Peyer's patch (tissue), 4 donors: ENCODE results near the gene GDF7. TPM values are rescaled to one million over a fixed set of nuclear protein-coding genes. Genes with fewer than 3 reads are reported as not detected.

ENCODE experiments used
- DNase-seq, 3 donors: peaks; one replicate each; pipeline ENCODE4 v3.0.0-alpha.2; 2017 to 2019
- H3K27ac ChIP-seq, 4 donors: fragments of 200-600 bp; sonication (generic); one replicate each; pipeline ENCODE4 v1.5.1; 2016 to 2019
- H3K27me3 ChIP-seq, 2 donors: fragments of 200-600 bp; sonication (generic); one replicate each; pipeline ENCODE4 v1.5.1; 2019
- H3K36me3 ChIP-seq, 3 donors: fragments of 200-600 bp; sonication (generic); one replicate each; pipeline ENCODE4 v1.5.1; 2016 to 2019
- H3K4me1 ChIP-seq, 4 donors: fragments of 200-600 bp; sonication (generic); one replicate each; pipeline ENCODE4 v1.5.1; 2016 to 2019
- H3K4me3 ChIP-seq, 4 donors: fragments of 200-600 bp; sonication (generic); 1 replicate in 3 of 4; 2 replicates in 1 of 4; pipeline ENCODE4 v1.5.1; 2016 to 2019; ENCODE audit warnings: mild to moderate bottlenecking in 1 of 4
- H3K9me3 ChIP-seq, 4 donors: fragments of 200-600 bp; sonication (generic); one replicate each; pipeline ENCODE4 v1.5.1; 2016 to 2019; ENCODE audit warnings: mild to moderate bottlenecking in 1 of 4
- CTCF ChIP-seq, 6 experiments: fragments of 450-650 bp in 4 of 6; fragments of 200-600 bp in 2 of 6; sonication (generic) in 1 of 6; IDR thresholded peaks; one replicate each; pipeline ENCODE4 v1.5.1; 2017 to 2019; ENCODE audit warnings: antibody characterized with exemption in 6 of 6, mild to moderate bottlenecking in 3 of 6, moderate library complexity in 1 of 6
- POLR2A ChIP-seq, 2 donors: fragments of 450-650 bp; IDR thresholded peaks; one replicate each; pipeline ENCODE4 v1.5.1; 2017; ENCODE audit warnings: antibody characterized with exemption in 2 of 2, mild to moderate bottlenecking in 2 of 2, moderate library complexity in 2 of 2
- total RNA-seq, 4 donors: library from RNA; depleted of rRNA; stranded (reverse); fragments of >200 nt; gene quantifications; one replicate each; pipeline ENCODE4 v1.1.0, GENCODE V29; 2016

GDF7 gene
- total RNA-seq, 4 donors from 2014 or later: 0.09 to 1.7 (median 0.38) TPM

- Histone ChIP-seq H3K36me3 (peaks cover 0 to 44% (median 0%) of the 10 kb centered on the region in 3 donors), H3K9me3 (no peaks in the 10 kb centered on the region), H3K27me3 (no peaks in the 10 kb centered on the region), H3K4me1 (peaks cover 0 to 8% (median under 1%) of the 10 kb centered on the region in 4 donors), H3K4me3 (no peak overlapping the region), H3K27ac (no peak overlapping the region)
- no peak for TF ChIP-seq POLR2A (IDR thresholded peaks at IDR 0.05)
- no peak for TF ChIP-seq CTCF (IDR thresholded peaks at IDR 0.05)
- DNase-seq: no peak
Measured at GRCh38 chr2:20643060-20643459, 23.9 kb upstream of the GDF7 start.

DNA sequence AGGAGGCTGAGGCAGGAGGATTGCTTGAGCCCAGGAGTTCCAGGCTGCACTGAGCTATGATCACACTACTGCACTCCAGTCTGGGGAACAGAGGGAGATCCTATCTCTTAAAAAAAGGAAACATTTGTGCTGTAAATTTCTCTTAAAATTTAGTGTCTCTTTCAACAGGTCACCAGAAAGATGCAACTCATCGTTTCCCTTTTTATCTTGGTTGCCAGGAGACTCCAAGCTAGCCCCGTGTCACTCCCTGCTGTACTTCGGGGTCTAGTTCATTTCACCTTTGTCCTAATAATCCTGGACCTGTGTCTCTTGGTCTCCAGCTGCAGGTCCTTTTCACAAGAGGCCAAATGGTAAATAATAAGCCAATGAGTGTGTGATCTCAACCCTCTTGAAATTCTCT is 23.1 kb upstream of the GDF7 start:
- no peak for TF ChIP-seq POLR2A (IDR thresholded peaks at IDR 0.05)
- no peak for TF ChIP-seq CTCF (IDR thresholded peaks at IDR 0.05)
- no peaks in the 10 kb centered on the region for H3K27me3 ChIP-seq
- no peak for DNase-seq
- H3K4me1 ChIP-seq: peaks cover 0 to 15% (median 1%) of the 10 kb centered on the region in 4 donors
- H3K9me3 ChIP-seq: no peaks in the 10 kb centered on the region
- H3K36me3 ChIP-seq: peaks cover 0 to 38% (median 0%) of the 10 kb centered on the region in 3 donors
- H3K27ac ChIP-seq: no peak overlapping the region
- no peak overlapping the region for H3K4me3 ChIP-seq

DNA sequence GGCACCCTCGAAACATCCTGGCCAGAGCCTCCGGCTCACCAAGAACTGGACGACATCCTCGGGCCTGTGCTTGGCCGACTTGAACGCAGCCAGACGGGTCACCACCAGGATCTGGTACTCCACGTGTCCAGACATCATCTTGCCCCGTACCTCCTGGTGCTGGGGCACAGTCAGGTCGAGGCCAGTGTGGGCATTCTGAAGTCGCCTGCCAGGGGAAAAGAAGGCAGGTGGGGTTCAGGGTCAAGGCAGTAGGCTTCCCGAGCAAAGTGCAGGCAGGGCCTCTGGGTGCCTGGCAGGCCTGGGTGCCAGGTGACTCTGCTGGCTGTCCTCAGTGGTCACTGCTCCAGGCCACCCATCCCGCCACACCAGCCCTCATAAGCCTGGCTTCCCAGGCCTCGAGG is 21.6 kb upstream of the GDF7 start:
- no peak overlapping the region for H3K27ac ChIP-seq
- H3K27me3 ChIP-seq: no peaks in the 10 kb centered on the region
- DNase-seq: no peak
- TF ChIP-seq CTCF (IDR thresholded peaks at IDR 0.05) (no peak), POLR2A (IDR thresholded peaks at IDR 0.05) (no peak)
- H3K36me3 ChIP-seq: peaks cover 0 to 29% (median 0%) of the 10 kb centered on the region in 3 donors
- H3K4me3 ChIP-seq: no peak overlapping the region
- H3K9me3 ChIP-seq: no peaks in the 10 kb centered on the region
- H3K4me1 ChIP-seq: peaks cover 4 to 30% (median 6%) of the 10 kb centered on the region in 4 donors

DNA sequence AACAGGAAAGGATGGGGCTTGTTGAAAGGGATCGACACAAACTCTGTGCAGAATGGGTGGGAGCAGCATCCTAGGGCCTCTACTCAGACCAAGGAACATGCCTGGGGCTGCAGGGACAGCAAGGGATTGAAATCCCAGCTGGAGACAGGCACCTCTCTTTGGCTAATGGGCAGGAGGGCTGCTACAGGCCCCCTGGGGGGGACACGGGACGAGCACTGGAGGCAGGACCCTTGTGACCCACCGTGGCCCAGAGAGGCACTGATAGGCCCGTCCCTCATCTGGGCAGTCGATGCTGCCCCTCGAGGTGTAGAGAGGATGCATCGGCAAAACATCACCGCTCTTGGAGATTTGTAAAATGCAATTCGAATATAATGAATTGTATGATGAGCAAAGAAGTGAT is 21.2 kb upstream of the GDF7 start:
- Histone ChIP-seq H3K9me3 (no peaks in the 10 kb centered on the region), H3K4me3 (no peak overlapping the region), H3K4me1 (peaks cover 4 to 31% (median 8%) of the 10 kb centered on the region in 4 donors), H3K36me3 (peaks cover 0 to 24% (median 0%) of the 10 kb centered on the region in 3 donors), H3K27me3 (no peaks in the 10 kb centered on the region), H3K27ac (no peak overlapping the region)
- no peak for DNase-seq
- TF ChIP-seq CTCF (IDR thresholded peaks at IDR 0.05) (no peak), POLR2A (IDR thresholded peaks at IDR 0.05) (no peak)

DNA sequence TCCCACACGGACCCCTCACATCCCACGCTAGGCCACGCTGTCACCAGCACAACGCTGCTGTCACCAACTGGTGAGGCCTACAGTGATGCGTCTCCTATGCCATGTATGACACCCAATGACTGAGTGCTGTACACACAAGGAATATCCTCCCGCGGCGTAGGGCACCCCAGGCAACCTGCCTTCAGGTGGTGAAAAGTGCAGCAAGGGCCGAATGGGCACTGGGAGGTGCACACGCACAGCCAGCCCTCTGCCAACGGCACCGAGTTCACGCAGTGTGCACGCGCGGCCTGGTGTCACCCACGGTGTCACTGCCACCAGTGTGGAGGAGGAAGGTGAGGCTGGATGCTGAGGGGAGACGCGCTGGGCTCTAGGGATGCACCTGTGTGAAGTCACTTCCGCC is 20.5 kb upstream of the GDF7 start:
- Histone ChIP-seq H3K36me3 (peaks cover 0 to 17% (median 0%) of the 10 kb centered on the region in 3 donors), H3K9me3 (no peaks in the 10 kb centered on the region), H3K27ac (no peak overlapping the region), H3K27me3 (no peaks in the 10 kb centered on the region), H3K4me3 (no peak overlapping the region), H3K4me1 (peaks cover 4 to 33% (median 8%) of the 10 kb centered on the region in 4 donors)
- DNase-seq: no peak
- TF ChIP-seq POLR2A (IDR thresholded peaks at IDR 0.05) (no peak), CTCF (IDR thresholded peaks at IDR 0.05) (no peak)

DNA sequence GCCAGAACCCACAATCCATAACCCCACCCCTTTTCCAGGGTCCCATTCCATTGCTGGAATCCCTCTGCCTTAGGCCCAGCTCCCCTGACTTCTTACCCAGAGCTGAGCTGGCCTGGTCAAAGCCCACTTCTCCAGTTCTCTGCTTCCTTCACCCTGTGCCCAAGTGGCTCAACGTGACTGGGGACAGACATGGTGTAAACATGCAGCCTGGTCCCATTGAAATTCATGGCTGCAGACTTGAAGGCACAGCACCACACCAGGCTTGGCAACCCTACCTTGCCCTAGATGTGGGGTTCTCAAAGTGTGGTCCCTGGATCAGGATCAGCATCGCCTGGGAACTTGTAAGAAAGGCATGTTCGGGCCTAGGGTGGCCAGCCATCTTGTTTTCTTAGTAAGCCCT is 19.7 kb upstream of the GDF7 start:
- no peak for DNase-seq
- Histone ChIP-seq H3K27me3 (no peaks in the 10 kb centered on the region), H3K27ac (no peak overlapping the region), H3K9me3 (no peaks in the 10 kb centered on the region), H3K36me3 (peaks cover 0 to 13% (median 0%) of the 10 kb centered on the region in 3 donors), H3K4me1 (peaks cover 4 to 35% (median 10%) of the 10 kb centered on the region in 4 donors), H3K4me3 (no peak overlapping the region)
- no peak for TF ChIP-seq CTCF (IDR thresholded peaks at IDR 0.05)
- TF ChIP-seq POLR2A (IDR thresholded peaks at IDR 0.05): no peak
